ENCODE data around the gene EPC1. TPM values are rescaled to one million over a fixed set of nuclear protein-coding genes. Genes with fewer than 3 reads are reported as not detected.
A peak's percentile ranks its signal among the peaks of the same experiment; 100 is the strongest.
"Not testable (repeated sequence)": the region's sequence is repeated elsewhere in the genome, so short reads cannot be mapped to it uniquely, and the experiment has no call there.

Gene EPC1
- polyA plus RNA-seq (2013, experiment 1 of 2), result 21.2 TPM
- polyA plus RNA-seq (2013, experiment 2 of 2), result 18.6 TPM

DNA sequence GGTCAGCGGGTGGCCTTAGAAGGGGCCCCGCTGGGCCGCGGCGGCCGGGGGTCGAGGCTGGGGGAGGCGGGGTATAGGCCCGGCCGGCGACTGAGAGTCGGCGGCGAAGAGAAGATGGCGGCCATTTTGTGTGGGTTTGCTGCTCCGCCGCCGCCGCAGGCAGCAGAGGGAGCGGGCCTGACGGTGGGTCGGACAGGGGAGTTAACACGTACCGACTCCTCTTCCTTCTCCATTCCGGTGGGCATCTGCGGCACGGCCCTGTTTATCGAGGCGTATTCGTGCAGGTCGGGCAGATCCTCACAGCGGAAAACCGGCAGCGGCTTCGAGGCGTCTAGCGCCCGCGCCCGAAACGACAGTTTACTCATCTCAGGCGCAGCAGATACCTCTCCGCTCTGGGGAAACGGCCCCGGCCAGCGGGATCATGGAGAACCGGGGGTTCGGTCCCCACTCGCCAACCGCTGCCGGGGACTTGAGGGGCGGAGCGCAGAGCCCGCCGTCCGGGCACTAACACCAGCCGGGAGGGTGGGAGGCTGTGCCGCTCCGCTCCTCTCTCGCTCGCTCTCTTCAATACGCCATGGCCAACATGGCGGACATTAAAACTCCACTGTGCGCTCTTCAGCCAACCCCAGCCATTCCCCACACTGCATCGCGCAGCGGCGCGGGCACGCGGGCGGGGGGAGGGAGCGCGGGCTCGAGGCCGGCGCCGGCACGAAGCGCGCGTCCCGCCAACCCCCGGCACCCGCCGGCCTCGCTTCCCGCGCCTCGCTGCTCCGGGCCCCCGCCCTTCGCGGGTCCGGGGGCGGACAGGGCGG, at the start of gene EPC1:
Gene EPC1, minus strand, starts transcription at position 608 of the 812 bp plus-strand sequence. Its CDS starts 243 bp downstream, at position 365.
- Histone ChIP-seq H3K27me3 (ENCODE audit: insufficient read depth, low read length) (no peaks in the 10 kb centered on the region), H3K27ac (ENCODE audit: low read depth, low read length) (peak within 1 kb of the TSS; percentile 100), H3K36me3 (ENCODE audit: insufficient read depth, low read length) (peaks cover 11% of the 10 kb centered on the region), H3K9ac (ENCODE audit: low read depth, low read length) (peak within 1 kb of the TSS; percentile 100), H3K4me3 (ENCODE audit: low read length) (peak within 1 kb of the TSS; percentile 93), H3K9me3 (ENCODE audit: insufficient read depth, low read depth, low read length) (no peaks in the 10 kb centered on the region), H3K4me1 (ENCODE audit: insufficient read depth, low read length) (peaks cover 27% of the 10 kb centered on the region)
- under 1% methylated on average over 97 of the region's 97 CpGs for WGBS

DNA sequence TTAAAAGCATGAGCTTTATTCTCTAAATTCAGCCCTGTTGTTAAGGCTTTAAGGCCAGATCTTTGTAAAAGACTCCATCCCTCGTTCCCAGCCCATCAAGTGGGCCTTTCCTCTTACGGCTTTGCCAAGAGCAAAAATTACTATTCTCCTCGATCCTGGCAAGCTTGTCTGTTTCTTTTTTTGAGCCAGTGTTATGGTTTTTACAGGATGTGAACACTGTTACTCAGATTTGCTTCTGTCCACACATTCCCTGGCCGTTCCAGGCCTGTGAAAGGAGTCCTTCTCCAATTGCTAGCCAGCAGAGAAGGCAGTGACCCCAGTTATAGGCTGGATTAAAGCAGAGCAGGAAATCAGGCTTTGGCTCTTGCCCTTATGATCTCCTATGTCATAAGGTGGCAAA, 47.0 kb upstream of the EPC1 start:
- Histone ChIP-seq H3K36me3 (ENCODE audit: insufficient read depth, low read length) (no peaks in the 10 kb centered on the region), H3K4me1 (ENCODE audit: insufficient read depth, low read length) (no peaks in the 10 kb centered on the region), H3K9ac (ENCODE audit: low read depth, low read length) (no peak overlapping the region), H3K27ac (ENCODE audit: low read depth, low read length) (no peak overlapping the region), H3K27me3 (ENCODE audit: insufficient read depth, low read length) (no peaks in the 10 kb centered on the region), H3K4me3 (ENCODE audit: low read length) (no peak overlapping the region), H3K9me3 (ENCODE audit: insufficient read depth, low read depth, low read length) (no peaks in the 10 kb centered on the region)
- 92% methylated on average over 4 of the region's 4 CpGs for WGBS

DNA sequence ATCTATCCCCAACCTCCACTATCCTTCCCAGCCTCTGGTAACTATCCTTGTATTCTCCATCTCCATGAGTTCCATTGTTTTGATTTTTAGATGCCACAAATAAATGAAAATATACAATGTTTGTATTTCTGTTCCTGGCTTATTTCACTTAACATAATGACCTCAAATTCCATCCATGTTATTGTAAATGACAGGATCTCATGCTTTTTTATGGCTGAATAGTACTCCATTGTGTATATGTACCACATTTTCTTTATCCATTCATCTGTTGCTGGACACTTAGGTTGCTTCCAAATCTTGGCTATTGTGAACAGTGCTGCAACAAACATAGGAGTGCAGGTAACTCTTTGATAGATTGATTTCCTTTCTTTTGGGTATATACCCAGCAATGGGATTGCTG, 45.3 kb upstream of the EPC1 start:
- not testable (repeated sequence) for H3K4me3 ChIP-seq (ENCODE audit: low read length); H3K4me1 ChIP-seq (ENCODE audit: insufficient read depth, low read length); H3K9me3 ChIP-seq (ENCODE audit: insufficient read depth, low read depth, low read length); H3K36me3 ChIP-seq (ENCODE audit: insufficient read depth, low read length); H3K27me3 ChIP-seq (ENCODE audit: insufficient read depth, low read length); H3K27ac ChIP-seq (ENCODE audit: low read depth, low read length); H3K9ac ChIP-seq (ENCODE audit: low read depth, low read length)

DNA sequence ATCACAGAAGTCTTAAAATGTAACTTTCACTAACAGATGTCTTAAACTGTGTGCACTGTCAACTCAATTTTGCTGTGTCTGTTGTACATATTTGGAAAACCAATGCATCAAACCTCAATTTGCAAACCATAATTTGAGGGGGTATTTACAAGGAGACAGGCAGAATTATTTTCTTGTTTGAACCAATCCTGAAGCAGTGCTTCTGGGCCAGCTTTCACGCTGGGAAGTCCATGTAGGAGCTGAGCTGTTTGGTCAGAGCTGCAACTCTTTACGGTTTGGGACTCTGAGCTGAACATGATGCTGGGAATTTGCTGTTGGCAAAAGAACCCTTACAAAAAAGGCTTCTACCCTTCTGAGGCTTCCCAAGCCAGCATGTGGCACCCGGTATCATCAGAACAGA, 43.2 kb upstream of the EPC1 start:
- Histone ChIP-seq H3K4me1 (ENCODE audit: insufficient read depth, low read length) (no peaks in the 10 kb centered on the region), H3K9me3 (ENCODE audit: insufficient read depth, low read depth, low read length) (no peaks in the 10 kb centered on the region), H3K4me3 (ENCODE audit: low read length) (no peak overlapping the region), H3K9ac (ENCODE audit: low read depth, low read length) (no peak overlapping the region), H3K27me3 (ENCODE audit: insufficient read depth, low read length) (no peaks in the 10 kb centered on the region), H3K27ac (ENCODE audit: low read depth, low read length) (no peak overlapping the region), H3K36me3 (ENCODE audit: insufficient read depth, low read length) (no peaks in the 10 kb centered on the region)
- 90% methylated on average over 3 of the region's 3 CpGs for WGBS

- WGBS, result 87% methylated on average over 6 of the region's 6 CpGs
- Histone ChIP-seq H3K27me3 (ENCODE audit: insufficient read depth, low read length) (no peaks in the 10 kb centered on the region), H3K4me1 (ENCODE audit: insufficient read depth, low read length) (no peaks in the 10 kb centered on the region), H3K4me3 (ENCODE audit: low read length) (no peak overlapping the region), H3K9ac (ENCODE audit: low read depth, low read length) (no peak overlapping the region), H3K36me3 (ENCODE audit: insufficient read depth, low read length) (no peaks in the 10 kb centered on the region), H3K9me3 (ENCODE audit: insufficient read depth, low read depth, low read length) (no peaks in the 10 kb centered on the region), H3K27ac (ENCODE audit: low read depth, low read length) (no peak overlapping the region)
Observed at GRCh38 chr10:32388258-32389027, 41.5 kb upstream of the EPC1 start.

DNA sequence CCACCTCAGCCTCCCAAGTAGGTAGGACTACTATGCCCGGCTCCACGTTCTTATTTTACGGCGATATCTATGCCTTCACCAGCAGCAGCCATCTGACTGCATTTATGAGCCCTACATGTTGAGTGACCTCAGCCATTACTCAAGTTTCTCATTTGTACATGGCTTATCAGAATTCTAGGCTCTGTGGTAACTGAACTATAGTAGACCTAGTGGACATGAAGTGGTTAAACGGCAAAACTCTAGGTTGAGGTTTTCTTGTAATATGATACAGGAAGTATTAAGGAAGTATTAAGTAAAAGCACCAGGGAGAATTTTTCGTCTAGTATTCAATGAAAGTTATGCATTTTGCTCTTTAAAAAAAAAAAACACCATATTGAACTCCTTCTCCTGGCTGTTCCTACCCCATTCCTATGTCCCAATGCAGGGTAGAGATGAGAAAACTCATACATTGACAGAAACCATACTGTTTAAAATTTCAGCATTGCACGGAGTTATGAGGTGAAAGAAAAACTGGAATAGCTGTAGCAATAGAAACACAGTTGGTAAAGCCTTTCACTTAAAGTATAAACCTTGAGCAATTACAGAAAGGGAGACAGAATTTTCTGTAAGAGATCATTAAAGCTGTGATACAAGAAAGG, 39.8 kb upstream of the EPC1 start:
- WGBS, result 92% methylated on average over 6 of the region's 7 CpGs
- H3K4me1 ChIP-seq (ENCODE audit: insufficient read depth, low read length), result no peaks in the 10 kb centered on the region
- no peak overlapping the region for H3K4me3 ChIP-seq (ENCODE audit: low read length)
- no peaks in the 10 kb centered on the region for H3K27me3 ChIP-seq (ENCODE audit: insufficient read depth, low read length)
- H3K27ac ChIP-seq (ENCODE audit: low read depth, low read length), result no peak overlapping the region
- H3K36me3 ChIP-seq (ENCODE audit: insufficient read depth, low read length), result no peaks in the 10 kb centered on the region
- no peaks in the 10 kb centered on the region for H3K9me3 ChIP-seq (ENCODE audit: insufficient read depth, low read depth, low read length)
- no peak overlapping the region for H3K9ac ChIP-seq (ENCODE audit: low read depth, low read length)

GRCh38 chr10:32384171-32384570, 37.2 kb upstream of the EPC1 start:
- no peak overlapping the region for H3K27ac ChIP-seq (ENCODE audit: low read depth, low read length)
- H3K4me3 ChIP-seq (ENCODE audit: low read length), result no peak overlapping the region
- 90% methylated on average over 4 of the region's 4 CpGs for WGBS
- H3K27me3 ChIP-seq (ENCODE audit: insufficient read depth, low read length), result no peaks in the 10 kb centered on the region
- H3K36me3 ChIP-seq (ENCODE audit: insufficient read depth, low read length), result no peaks in the 10 kb centered on the region
- H3K9me3 ChIP-seq (ENCODE audit: insufficient read depth, low read depth, low read length), result no peaks in the 10 kb centered on the region
- H3K9ac ChIP-seq (ENCODE audit: low read depth, low read length), result no peak overlapping the region
- H3K4me1 ChIP-seq (ENCODE audit: insufficient read depth, low read length), result peaks cover 8% of the 10 kb centered on the region

GRCh38 chr10:32381165-32381564, 34.2 kb upstream of the EPC1 start:
- peaks cover 19% of the 10 kb centered on the region for H3K4me1 ChIP-seq (ENCODE audit: insufficient read depth, low read length)
- H3K27ac ChIP-seq (ENCODE audit: low read depth, low read length), result no peak overlapping the region
- H3K9me3 ChIP-seq (ENCODE audit: insufficient read depth, low read depth, low read length), result no peaks in the 10 kb centered on the region
- no peaks in the 10 kb centered on the region for H3K27me3 ChIP-seq (ENCODE audit: insufficient read depth, low read length)
- 97% methylated on average over 3 of the region's 3 CpGs for WGBS
- H3K9ac ChIP-seq (ENCODE audit: low read depth, low read length), result no peak overlapping the region
- no peak overlapping the region for H3K4me3 ChIP-seq (ENCODE audit: low read length)
- H3K36me3 ChIP-seq (ENCODE audit: insufficient read depth, low read length), result no peaks in the 10 kb centered on the region

DNA sequence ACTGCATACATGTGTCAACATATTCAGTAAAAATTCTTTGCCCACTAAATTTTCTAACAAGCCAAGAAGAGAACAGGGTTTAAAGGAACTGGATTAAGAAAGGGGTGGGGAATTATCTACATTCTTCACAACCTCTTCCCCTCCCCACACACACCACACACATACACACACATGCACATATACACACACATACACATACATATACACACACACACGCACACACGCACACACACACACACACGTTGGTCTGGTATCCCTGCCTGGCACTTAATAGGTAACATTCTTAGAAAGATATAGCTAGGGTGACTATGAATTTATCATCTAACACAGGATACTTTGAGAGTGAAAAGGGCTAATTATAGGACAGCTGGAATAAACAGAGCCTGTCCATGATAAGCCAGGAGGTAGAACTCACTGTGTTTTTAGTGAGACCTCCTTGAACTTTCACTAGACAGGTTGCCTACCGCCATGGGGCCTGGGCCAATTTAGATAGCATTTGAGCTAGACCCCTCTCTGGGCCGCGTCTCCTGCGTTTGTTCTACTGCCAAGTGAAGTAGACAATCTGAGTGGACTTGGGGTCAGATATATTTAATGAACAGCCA, 33.1 kb upstream of the EPC1 start:
- peak overlapping the region; percentile 98 for H3K4me3 ChIP-seq (ENCODE audit: low read length)
- WGBS, result 77% methylated on average over 7 of the region's 7 CpGs
- peaks cover 19% of the 10 kb centered on the region for H3K4me1 ChIP-seq (ENCODE audit: insufficient read depth, low read length)
- peak overlapping the region; percentile 82; the same call in 1 of the 2 replicates for H3K27ac ChIP-seq (ENCODE audit: low read depth, low read length)
- no peaks in the 10 kb centered on the region for H3K27me3 ChIP-seq (ENCODE audit: insufficient read depth, low read length)
- no peaks in the 10 kb centered on the region for H3K36me3 ChIP-seq (ENCODE audit: insufficient read depth, low read length)
- peak overlapping the region; percentile 84; the same call in 1 of the 2 replicates for H3K9ac ChIP-seq (ENCODE audit: low read depth, low read length)
- no peaks in the 10 kb centered on the region for H3K9me3 ChIP-seq (ENCODE audit: insufficient read depth, low read depth, low read length)

DNA sequence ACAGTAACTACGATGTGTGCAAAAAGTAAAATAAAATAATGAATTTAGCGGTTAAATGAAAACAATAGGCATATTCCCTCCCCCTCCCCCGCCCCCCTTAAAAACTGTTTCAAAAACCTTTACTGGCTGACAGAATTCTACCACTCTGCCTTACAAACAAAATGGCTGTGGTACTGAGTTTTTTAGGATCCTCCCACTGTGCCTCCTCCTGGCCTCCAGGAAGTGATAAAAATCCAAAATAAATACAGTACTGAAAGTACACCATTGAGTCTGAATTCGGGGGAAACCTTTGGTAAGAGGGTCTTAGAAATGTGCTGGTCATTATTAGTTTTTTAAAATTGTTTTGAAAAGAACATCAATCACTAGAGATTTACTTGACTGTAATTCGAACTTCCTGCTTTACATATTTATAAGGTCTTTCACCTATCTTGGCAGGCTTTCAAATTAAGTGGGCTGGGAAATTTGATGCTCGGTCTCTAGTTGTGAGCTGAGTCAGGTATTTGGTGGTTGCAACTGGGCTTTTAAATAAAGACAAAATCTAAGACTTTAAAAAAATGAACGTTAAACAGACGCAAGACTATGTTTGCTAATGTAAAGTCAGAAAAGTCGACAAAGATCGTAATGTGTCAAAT, 32.5 kb upstream of the EPC1 start:
- no peaks in the 10 kb centered on the region for H3K9me3 ChIP-seq (ENCODE audit: insufficient read depth, low read depth, low read length)
- H3K36me3 ChIP-seq (ENCODE audit: insufficient read depth, low read length), result no peaks in the 10 kb centered on the region
- H3K27me3 ChIP-seq (ENCODE audit: insufficient read depth, low read length), result no peaks in the 10 kb centered on the region
- H3K4me1 ChIP-seq (ENCODE audit: insufficient read depth, low read length), result peaks cover 19% of the 10 kb centered on the region
- 11% methylated on average over 7 of the region's 10 CpGs for WGBS
- peak overlapping the region; percentile 82 for H3K27ac ChIP-seq (ENCODE audit: low read depth, low read length)
- peak overlapping the region; percentile 98 for H3K4me3 ChIP-seq (ENCODE audit: low read length)
- peak overlapping the region; percentile 84 for H3K9ac ChIP-seq (ENCODE audit: low read depth, low read length)

All from HUES64 (cell line).